ENCODE data around the gene HPN.
A peak's percentile ranks its signal among the peaks of the same experiment; 100 is the strongest.
"Not testable (repeated sequence)": the region's sequence is repeated elsewhere in the genome, so short reads cannot be mapped to it uniquely, and the experiment has no call there.

The HPN gene

DNA sequence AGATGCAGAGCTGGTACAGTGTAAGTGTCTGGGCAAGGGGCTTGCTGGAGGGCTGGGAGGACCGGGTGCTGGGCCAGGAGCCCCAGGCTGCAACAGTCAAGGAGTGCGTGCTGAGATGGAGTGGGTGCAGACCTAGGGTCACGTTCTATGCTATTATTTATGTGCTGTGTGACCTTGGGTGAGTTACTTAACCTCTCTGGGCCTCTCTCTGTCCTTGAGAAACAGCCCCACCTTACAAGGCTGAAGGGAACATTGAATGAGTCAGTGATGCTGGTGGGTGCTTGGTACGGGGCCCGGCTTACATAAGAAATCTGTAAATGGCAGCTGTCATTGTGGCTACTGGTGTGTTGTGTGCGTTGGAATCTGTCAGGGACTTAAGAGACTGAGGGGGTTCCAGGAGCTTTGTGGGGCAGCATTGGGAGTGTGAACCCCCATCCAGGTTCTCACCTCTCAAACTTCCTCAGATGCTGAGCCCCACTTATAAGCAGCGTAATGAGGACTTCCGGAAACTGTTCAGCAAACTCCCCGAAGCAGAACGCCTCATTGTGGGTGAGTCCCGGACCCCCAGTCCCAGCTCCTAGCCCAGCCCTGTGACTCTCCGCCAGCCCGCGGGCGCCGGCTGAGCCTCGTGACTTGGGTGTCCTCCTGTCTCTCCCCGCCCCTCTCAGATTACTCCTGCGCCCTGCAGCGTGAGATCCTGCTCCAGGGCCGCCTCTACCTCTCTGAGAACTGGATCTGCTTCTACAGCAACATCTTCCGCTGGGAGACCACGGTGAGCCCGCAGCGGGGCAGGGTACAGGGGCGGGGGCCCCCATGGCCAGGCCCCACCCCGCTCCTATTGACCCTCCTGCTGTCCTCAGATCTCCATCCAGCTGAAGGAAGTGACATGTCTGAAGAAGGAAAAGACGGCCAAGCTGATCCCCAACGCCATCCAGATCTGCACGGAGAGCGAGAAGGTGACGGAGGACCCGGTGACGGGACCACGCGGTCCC, 31.8 kb upstream of the HPN start:
- no peak for DNase-seq

DNA sequence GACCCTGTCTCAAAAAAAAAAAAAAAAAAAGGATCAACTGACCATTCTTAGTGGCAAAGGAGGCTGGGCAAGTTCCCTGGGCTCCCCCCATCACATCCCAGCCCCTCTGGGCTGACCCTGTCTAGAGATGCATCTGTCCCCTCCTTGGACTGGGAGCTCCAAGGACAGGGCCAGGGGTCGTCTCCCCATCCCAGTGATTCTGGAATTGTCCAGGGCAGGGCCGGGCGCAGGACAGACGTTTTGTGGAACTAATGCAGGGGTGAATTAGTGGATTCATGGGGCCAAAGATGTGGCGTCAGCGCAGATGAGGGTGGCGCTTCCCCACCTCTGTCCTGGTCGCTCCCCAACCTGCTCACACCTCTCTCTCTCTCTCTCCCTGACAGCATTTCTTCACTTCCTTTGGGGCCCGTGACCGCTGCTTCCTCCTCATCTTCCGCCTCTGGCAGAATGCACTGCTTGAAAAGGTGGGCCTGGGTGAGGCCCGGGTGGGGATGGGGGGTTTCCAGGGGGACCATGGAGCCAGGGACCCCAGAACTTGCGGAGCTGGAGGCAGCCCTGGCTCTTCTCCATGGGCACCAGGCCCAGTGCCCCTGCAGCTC, 30.3 kb upstream of the HPN start:
- no peak for DNase-seq

DNA sequence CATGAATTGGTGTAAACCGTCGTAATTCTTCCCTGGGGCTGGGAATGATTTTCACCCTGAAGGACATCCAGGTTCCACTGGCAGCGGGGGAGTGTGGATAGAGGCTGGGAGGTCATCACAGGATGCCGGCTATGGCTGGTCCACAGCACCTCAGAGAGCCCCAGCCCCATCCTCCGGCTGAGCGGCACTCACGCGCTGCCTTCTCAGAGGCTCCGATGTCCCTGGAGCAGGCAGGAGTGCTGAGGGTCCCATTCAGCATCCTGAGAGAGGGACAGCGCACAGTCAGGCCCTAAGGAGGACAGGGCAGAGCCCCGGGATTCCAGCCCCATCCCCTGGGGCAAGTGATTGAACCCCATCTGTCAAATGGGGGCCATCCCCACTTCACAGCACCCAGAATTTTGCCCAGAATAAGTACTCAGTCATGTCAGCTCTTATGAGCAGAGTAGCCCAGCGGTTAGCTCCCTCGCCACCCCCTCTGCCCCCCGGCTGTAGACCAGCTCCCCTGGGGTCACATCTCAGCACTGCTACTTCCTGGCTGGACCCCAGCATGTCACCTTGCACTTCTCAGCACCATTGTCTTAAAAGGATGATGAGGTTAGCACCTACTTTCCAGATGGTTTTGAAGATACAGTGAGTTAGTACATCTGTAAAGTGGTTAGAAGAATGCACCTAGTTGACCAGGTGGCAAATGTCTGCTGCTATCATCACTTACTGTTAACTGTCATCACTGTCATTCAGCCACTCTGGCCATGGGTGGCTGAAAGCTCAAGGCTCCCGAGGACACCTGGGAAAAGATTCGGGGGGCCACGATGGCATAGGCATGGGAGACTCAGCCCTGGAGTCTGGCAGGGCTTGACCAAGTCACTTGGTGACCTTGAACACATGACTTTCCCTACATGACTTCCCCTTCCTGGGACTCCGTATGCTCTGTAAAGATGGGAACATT, 29.5 kb upstream of the HPN start:
- no peak for DNase-seq

DNA sequence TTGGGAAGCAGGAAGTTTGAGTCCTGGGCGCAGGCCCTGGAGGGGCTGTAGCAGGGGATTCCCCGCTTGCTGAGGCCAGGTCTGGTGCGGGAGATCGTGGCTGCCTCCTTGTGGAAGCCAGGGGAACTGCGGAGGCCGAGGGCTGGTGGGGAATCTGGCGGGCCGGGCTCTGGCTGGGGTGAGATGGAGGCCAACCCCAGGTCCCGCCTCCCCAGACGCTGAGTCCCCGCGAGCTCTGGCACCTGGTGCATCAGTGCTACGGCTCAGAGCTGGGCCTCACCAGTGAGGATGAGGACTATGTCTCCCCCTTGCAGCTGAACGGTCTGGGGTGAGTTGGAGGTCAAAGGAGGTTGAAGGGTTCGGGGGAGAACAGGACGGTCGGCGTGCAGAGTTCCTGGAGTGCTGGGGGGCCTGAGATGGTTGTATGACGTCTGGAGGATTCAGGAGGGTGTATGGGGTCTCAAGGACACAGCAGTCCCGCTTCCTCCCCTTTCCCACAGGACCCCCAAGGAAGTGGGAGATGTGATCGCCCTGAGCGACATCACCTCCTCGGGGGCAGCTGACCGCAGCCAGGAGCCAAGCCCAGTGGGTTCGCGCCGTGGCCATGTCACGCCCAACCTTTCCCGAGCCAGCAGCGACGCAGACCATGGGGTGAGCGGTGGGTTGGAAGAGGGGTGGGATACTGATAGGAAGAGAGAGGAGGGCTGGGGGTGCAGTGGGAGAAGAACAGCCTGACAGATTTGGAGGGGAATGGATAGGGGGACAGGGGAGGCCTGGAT, 28.3 kb upstream of the HPN start:
- peak; percentile 53 for DNase-seq

DNA sequence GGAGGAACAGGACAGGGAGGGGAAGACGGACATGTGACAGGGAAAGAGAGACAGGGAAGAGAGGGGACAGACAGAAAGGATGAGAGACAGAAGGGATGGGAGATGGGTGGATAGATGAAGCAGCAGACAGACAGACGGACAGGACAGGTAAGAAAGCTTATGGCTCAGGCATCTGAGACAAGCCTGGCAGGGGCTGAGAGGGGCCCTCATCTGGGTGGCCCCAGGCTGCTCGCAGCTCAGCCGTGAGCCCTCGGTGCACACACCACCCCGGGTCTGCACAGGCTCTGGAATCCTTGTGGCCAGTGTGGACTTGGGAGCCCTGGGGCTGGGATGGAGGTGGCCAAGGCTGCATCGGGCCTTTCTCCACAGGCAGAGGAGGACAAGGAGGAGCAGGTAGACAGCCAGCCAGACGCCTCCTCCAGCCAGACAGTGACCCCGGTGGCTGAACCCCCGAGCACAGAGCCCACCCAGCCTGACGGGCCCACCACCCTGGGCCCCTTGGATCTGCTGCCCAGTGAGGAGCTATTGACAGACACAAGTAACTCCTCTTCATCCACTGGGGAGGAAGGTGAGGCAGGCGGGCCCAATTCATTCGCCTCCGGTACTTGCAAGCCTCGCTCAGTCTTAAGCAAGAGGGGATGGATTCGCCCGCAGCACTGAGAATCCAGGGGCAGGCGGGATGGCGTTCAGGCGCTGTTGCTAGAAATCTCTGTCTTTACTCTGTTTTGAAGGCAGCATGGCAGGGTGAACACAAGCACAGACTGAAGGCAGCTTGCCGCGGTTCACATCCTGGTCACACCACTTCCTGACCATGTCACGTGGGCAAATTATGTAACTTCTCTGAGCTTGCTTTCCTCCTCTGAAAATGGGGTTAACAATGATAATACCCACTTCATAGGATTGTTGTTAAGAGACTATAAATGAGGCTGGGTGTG, 27.4 kb upstream of the HPN start:
- no peak for DNase-seq

DNA sequence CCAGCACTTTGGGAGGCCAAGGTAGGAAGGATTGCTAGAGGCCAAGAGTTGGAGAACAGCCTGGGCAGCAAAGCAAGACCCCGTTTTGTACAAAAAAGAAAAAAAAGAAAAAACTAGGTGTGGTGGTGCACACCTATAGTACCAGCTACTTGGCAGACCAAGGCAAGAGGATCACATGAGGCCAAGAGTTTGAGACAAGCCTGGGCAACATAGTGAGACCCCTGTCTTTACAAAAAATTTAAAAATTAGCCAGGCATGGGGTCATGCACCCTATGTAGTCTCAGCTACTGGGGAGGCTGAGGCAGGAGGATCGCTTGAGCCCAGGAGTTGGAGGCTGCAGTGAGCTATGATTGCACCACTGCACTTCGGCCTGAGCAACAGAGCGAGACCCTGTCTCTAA, 26.7 kb upstream of the HPN start:
- not testable (repeated sequence) for DNase-seq

DNA sequence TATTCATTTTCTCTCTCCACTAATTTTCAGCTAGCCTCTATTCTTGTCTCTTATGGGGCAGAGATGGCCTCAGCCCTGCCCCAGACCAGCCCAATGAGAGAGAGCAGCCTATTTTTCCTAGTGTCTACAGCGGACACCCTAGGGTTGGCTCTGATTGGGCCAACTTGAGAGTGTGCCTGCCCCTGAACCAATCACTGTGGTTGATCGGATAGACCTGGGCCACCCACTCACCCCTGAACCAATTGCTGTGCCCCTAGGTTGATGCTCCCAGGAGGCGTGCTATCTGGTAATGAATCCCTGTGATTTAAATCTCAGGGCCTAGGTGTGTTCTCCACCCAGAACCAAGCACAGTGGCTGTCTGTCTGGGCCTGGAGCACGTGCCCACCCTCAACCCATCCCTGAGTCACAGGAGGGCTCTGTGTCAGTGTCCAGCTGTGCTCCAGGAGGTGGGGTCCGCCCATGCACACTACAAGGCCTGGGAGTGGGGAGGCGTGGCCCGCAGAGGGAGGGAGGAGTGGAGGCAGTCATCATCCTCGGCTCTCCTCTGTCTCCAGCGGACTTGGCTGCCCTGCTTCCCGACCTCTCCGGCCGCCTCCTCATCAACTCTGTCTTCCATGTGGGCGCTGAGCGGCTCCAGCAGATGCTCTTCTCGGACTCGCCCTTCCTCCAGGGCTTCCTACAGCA, 26.1 kb upstream of the HPN start:
- DNase-seq: no peak

DNA sequence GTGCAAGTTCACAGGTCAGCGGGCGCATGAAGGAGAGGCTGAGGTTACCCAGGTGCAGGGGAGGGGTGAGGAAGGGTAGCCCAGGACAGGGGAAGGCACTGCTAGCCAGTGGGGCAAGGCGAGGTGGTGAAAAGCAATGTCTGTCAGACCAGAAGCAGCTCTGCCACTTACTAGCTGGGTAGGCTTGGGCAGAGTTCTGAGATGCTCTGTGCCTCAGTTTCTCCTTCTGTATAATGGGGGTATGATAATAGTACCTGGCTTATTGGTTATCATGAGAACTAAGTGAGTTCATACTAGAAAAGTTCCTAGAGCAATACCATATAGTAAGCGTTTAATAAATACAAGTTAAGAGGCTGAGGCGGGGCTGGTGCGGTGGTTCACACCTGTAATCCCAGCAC, 25.6 kb upstream of the HPN start:
- no peak for DNase-seq

DNA sequence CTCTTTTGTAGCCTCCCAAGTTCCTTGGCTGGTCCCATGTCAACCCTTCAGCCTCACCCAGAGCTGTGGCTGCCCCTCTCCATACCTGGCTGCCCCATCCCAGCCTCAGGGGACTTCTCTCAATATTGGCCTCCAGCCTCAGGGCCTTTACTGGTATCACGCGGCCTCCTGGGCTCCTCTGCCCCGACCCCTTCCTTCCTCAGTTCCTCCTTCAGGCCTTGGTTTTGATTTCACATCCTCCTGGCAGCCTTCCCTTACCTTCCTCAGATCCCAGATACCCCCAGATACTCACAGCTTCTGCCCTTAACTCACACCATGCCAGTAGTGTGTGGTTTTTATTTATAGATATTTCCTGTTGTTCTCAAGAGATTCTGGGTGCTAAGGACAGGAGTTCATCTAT, 24.0 kb upstream of the HPN start:
- DNase-seq: no peak

DNA sequence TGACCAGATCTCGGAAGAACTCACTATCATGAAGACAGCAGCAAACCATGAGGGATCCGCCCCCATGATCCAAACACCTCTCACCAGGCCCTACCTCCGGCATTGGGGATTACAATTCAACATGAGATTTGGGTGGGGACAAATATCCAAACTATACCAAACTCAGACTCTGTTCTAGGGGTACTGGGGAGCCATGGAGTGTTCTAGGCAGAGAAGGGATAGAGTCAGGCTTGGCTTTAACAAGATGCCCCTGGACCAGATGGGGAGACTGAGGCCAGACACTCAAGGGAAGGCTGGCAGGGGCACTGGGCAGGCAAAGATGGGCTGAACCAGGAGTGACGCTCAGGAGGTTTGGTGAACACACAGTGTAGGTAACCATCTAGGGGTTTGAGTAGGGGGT, 23.1 kb upstream of the HPN start:
- no peak for DNase-seq

DNA sequence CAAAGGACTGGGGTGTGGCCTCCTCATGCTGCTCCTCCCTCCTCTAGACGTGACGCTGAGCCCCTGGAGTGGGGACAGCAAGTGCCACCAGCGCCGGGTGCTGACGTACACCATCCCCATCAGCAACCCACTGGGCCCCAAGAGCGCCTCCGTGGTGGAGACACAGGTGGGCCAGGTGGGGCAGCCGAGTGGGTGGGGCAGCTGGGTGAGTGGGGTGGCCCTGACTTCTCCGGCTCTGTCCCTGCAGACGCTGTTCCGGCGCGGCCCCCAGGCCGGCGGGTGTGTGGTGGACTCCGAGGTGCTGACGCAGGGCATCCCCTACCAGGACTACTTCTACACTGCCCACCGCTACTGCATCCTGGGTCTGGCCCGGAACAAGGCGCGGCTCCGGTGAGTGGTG, 22.4 kb upstream of the HPN start:
- DNase-seq: no peak

DNA sequence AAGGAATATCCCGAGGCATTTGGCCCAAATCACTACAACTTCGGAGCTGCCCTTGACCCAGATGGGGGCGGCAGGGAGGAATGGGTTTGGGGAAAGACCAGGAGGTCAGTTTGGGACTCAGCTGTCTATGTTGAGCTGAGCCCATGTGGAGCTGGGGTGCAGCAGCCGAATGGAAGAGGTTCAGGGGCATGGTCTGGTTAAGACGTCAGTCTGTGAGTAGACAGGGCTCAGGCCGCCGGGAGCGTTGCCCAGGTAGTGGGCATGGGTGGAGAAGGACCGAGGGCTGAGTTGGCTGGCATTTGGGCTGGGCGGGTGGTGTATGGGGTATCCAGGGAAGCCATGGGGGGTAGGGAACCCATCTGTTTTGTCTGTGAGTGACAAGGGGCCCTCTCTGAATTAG, 20.5 kb upstream of the HPN start:
- no peak for DNase-seq

DNA sequence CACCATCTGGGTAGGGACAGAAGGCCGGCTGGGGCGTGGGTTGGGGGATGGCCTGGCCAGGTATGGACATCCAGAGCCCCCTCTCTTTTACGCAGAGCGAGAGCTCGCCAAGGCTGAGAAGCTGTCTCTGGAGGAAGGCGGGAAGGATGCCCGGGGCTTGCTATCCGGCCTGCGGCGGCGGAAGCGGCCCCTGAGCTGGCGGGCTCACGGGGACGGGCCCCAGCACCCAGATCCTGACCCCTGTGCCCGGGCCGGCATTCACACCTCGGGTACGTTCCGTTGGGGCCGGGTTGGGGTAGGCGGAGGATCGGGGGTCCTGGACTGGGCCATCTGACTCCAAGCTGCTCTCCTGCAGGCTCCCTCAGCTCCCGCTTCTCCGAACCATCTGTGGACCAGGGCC, 19.9 kb upstream of the HPN start:
- DNase-seq: no peak

DNA sequence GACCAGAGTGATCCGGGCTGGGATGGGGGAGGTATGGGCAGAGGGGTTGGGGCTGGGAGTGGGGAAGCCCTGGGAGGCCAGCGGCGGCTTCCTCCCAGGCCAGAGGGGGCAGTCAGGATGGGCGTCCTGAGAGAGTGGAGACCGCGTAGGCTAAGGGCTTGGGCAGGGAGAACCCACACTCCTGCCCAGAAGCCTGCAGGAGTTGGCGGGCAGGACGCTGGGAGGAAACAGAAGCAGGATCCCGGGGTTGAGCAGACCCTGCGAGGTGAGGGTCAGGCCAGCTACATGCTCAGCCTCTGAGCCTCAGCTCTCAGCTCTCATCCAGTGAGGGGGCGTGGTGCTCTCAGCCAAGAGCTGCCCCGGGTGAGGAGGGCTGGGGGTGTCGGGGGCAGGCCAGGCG, 19.1 kb upstream of the HPN start:
- no peak for DNase-seq

DNA sequence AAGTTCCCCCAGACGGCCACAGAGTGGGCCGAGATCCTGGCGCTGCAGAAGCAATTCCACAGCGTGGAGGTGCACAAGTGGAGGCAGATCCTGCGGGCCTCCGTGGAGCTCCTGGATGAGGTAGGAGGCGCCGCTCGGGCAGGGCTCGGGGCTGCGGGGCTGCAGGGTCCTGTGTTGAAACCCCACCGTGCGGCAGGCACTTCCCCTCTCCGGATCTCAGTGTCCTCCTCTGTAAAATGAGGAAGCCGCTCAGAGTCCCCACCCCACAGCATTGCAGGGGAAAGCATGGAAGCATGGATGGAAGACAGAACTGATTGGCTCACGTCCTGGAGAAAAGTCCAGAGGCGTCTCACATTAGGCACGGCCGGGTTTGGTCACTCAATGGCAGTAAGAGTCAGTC, 18.1 kb upstream of the HPN start:
- DNase-seq: no peak

DNA sequence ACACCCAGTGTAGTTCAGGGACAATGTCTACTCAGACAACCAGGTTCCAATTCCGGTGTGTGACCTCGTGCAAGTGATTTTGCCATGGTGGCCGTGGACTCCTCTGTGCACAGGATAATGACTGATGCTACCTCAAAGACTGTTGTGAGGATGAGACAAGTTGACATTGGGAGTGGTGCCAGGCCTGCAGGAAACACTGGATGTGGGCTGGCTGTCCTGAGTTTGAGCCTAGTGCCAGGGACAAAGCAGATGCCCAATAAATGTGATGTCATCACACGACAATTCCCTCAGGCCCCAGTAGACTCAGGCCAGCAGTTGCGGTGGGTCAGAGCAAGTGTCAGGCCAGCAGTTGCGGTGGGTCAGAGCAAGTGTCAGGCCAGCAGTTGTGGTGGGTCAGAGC, 17.4 kb upstream of the HPN start:
- no peak for DNase-seq

DNA sequence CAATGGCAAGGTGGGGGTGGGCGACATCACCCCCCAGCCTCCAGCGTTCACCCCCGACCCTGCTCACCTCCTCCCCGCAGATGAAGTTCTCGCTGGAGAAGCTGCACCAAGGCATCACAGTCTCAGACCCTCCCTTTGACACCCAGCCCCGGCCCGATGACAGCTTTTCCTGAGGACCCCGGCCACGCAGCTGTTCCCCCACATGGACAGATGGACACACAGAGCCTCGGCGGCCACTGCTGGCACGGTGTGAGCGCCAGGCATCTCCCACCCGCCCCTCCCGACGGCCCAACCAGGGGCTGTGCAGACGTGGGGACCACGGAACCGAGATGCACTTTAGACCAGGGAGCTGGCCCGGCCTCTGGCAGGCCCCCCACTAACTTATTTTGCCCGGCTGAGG, 15.6 kb upstream of the HPN start:
- DNase-seq: no peak

DNA sequence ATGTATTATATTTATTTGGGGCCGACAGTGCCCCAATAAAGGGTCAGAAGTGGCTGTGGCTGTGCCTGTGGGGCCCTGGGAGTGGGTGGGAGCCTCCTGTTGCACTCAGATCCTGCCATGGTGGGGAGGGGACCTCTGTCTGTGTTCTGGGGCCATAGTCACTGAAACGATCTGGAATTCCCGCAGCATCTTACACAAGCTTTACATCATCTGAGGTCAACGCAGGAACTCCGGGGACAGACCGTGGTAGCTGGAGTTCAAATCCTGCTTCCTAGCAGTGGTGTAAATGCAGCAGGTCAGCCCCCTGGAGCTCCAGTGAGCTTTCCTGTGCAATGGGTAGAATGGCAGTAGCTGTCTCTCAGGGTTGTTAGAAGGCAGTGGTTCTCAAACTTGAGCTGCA, 15.1 kb upstream of the HPN start:
- no peak for DNase-seq

DNA sequence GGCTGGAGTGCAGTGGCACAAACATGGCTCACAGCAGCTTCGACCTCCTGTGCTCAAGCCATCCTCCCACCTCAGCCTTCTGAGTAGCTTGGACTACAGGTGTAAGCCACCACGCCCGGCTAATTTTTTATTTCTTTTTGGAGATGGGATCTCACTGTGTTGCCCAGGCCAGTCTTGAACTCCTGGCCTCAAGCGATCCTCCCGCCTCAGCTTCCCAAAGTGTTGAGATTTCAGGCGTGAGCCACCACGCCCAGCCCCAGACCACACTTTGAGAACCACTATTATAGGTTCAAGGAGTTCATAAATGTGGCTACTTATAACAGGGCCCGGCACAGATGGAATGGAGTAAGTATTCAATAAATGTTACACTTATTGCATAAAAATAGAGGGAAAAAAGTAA, 14.5 kb upstream of the HPN start:
- no peak for DNase-seq

DNA sequence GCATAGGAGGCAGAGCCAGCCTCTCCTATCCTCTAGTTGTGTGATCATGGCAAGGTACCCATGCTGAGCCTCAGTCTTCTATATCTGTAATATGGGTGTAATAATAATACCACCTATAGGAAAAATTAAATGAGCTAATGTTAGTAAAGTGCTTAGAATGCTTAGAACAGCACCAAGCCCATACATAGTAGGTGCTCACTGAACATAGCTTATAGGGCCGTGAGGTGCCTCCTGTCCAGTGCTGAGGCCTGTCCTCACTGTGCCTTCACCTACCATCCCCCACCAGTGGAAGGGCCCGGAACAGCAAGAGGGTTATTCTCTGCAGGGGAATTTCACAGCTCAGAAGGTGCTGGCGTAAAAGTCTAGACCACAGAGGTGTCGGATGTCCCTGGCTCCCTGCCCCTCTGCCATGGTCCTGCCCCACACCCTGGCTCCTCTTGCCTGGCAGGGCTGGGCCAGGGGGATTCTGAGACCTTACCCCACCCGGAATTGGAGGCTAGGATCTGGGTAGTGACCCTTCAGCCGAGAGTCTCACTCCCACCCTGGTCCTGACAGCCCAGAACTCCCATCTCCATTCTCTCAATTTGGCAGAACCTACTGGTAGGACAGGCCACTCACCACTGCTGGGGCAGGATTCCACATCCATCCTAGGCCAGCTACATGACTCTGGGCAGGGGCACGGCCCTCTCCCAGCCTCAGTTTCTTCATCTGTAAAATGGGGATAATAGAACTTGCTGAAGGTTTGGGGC, 13.5 kb upstream of the HPN start:
- peak; percentile 24 for DNase-seq
